NCI-H146 (cell line): Measurements from ENCODE around the gene KIF4B.

ENCODE experiments used
- DNase-seq: peaks from one replicate; lab custom pipeline; 2025; lab: John Stamatoyannopoulos, UW

Gene KIF4B

DNA sequence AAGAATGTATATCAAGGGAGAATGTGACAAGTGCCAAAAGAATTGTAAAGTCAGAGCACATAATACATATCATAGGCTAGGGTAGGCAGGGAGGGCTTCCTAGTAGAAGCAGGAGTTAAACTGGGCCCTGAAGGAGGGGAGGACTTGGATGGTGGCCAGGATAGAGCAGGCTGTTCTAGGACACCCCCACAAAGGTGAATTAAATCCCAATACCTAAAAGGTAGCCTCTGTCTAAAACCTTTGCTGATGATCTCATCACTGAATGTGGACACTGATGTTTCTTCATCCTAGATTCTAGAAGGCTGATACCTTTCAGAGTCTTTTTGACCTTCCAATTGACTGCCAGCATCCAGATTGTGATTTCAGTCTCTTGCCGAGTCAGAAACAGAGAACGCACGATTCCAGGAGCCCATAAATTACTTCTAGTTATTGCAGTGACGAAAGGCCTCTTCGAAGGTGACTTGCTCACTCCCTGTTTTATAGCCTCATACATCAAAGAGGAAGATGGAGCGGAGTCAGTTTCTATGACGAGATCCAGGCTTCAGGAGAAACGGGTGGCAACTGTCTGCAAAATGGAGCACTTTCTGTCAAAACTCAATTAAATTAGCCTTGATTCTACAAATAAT, 43.2 kb downstream of the KIF4B start:
- DNase-seq: no peak

GRCh38 chr5:155057626-155058025, 44.1 kb downstream of the KIF4B start:
- no peak for DNase-seq

- no peak for DNase-seq
These were observed 51.0 kb downstream of the KIF4B start for GRCh38 chr5:155064580-155064979.

DNA sequence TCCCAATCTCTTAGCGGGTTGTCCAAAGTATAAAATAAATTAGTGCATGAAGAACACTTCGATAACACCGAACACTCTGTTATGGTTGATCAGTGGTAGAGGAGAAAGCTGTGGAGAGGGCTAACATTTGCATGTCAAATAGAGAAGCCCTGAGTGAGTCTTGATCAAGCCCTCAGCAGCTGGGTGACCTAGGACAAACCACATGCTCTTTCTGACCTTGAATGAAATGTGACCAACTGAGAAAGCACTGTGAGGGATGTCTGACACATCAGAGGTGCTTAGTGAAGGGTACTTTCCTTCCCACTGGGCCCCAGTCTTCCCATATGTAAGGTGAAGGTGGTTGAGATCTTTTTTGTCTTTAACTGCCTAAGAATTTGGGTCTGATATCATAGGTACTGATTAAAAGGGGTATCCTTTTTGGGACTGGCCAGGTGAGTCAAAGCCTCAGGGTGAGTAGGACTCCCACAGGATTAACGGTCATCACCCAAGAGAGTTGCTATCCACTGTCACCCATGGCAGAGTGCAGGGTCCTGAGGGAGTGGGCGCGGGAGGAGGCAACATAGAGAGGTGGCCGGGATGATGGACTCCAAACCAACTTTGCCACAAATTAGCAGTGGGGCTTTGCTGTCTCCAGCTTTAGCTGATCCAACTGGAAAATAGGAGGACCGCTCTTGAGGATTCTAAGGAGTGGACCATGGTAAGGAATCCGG, 53.5 kb downstream of the KIF4B start:
- DNase-seq: no peak
